HEK293 (cell line): ENCODE data around the gene PLEKHG2.

Source experiments
- CTCF ChIP-seq: fragments of 450-650 bp; formaldehyde crosslinking; IDR thresholded peaks from 2 replicates; pipeline ENCODE4 v1.5.1; 2016; ENCODE audit warnings: missing biosample characterization, missing genetic modification characterization
- PATZ1 ChIP-seq: fragments of 450-650 bp; formaldehyde crosslinking; IDR thresholded peaks from 2 replicates; pipeline ENCODE4 v1.5.1; 2016; ENCODE audit warnings: missing biosample characterization, missing genetic modification characterization
- REST ChIP-seq: fragments of 450-650 bp; formaldehyde crosslinking; IDR thresholded peaks from 2 replicates; pipeline ENCODE4 v1.5.1; 2016; ENCODE audit warnings: missing biosample characterization, missing genetic modification characterization
- ZNF174 ChIP-seq: fragments of 450-650 bp; formaldehyde crosslinking; IDR thresholded peaks from 2 replicates; pipeline ENCODE4 v1.5.0; 2017; ENCODE audit warnings: missing biosample characterization, mild to moderate bottlenecking, missing genetic modification characterization
- ZNF274 ChIP-seq, 2 experiments: fragments of 200-500 bp in 1 of 2; fragments of 450-650 bp in 1 of 2; sonication (Bioruptor generic) in 1 of 2; formaldehyde crosslinking in 1 of 2; IDR thresholded peaks; 2 replicates each; pipeline versions ENCODE4 v1.5.1 to v1.6.1; 2014 to 2016; ENCODE audit warnings: borderline replicate concordance in 1 of 2, inconsistent platforms in 1 of 2, low read length in 1 of 2, missing biosample characterization in 1 of 2, missing genetic modification characterization in 1 of 2
- ZNF518A ChIP-seq: fragments of 450-650 bp; formaldehyde crosslinking; conservative IDR thresholded peaks from 2 replicates; pipeline ENCODE4 v1.5.1; 2016; ENCODE audit warnings: low read depth, missing biosample characterization, missing genetic modification characterization
- ZNF621 ChIP-seq: fragments of 450-650 bp; formaldehyde crosslinking; IDR thresholded peaks from 2 replicates; pipeline ENCODE4 v1.5.1; 2017; ENCODE audit warnings: missing biosample characterization, missing genetic modification characterization
- ZNF639 ChIP-seq: fragments of 450-650 bp; formaldehyde crosslinking; IDR thresholded peaks from 2 replicates; pipeline ENCODE4 v1.5.1; 2016; ENCODE audit warnings: missing biosample characterization, missing genetic modification characterization

- TF ChIP-seq ZNF621 (tag by site-specific recombination) (no peak), CTCF (tag by site-specific recombination) (no peak), ZNF274 (IDR thresholded peaks at IDR 0.05; ENCODE audit: low read length) (no peak), ZNF274 (tag by site-specific recombination; IDR thresholded peaks at IDR 0.05; ENCODE audit: borderline replicate concordance) (no peak), ZNF639 (tag by site-specific recombination) (no peak), ZNF518A (tag by site-specific recombination) (no peak), ZNF174 (tag by site-specific recombination) (no peak), REST (tag by site-specific recombination) (no peak), PATZ1 (tag by site-specific recombination) (no peak)
Observed at GRCh38 chr19:39399668-39400050, 12.8 kb upstream of the PLEKHG2 start.
